IPS-18a (cell line): ENCODE data around the gene RFX6.

Experiments
- H3K27ac ChIP-seq: one replicate; pipeline ENCODE4 v1.5.1; 2013; ENCODE audit warnings: low read length
- H3K27me3 ChIP-seq: one replicate; pipeline ENCODE4 v1.6.1; 2013; ENCODE audit warnings: mild to moderate bottlenecking, low read length; ENCODE audit not compliant: control insufficient read depth, insufficient read depth
- H3K36me3 ChIP-seq: one replicate; pipeline ENCODE4 v1.6.1; 2013; ENCODE audit warnings: low read depth, low read length; ENCODE audit not compliant: control insufficient read depth
- H3K4me1 ChIP-seq: one replicate; pipeline ENCODE4 v1.6.1; 2013; ENCODE audit warnings: low read depth, low read length; ENCODE audit not compliant: control insufficient read depth
- H3K4me3 ChIP-seq: one replicate; pipeline ENCODE4 v1.5.1; 2013; ENCODE audit warnings: low read length
- H3K9ac ChIP-seq: one replicate; pipeline ENCODE4 v1.6.1; 2013; ENCODE audit warnings: mild to moderate bottlenecking, low read length, moderate library complexity
- H3K9me3 ChIP-seq: one replicate; pipeline ENCODE4 v1.6.1; 2013; ENCODE audit warnings: low read depth, low read length; ENCODE audit not compliant: control insufficient read depth

The RFX6 gene

GRCh38 chr6:116975600-116975999 lies 98.6 kb downstream of the RFX6 start:
- Histone ChIP-seq H3K4me1 (no peaks in the 10 kb centered on the region), H3K27ac (no peak overlapping the region), H3K27me3 (no peaks in the 10 kb centered on the region), H3K9ac (no peak overlapping the region), H3K36me3 (no peaks in the 10 kb centered on the region), H3K9me3 (no peaks in the 10 kb centered on the region), H3K4me3 (no peak overlapping the region)

DNA sequence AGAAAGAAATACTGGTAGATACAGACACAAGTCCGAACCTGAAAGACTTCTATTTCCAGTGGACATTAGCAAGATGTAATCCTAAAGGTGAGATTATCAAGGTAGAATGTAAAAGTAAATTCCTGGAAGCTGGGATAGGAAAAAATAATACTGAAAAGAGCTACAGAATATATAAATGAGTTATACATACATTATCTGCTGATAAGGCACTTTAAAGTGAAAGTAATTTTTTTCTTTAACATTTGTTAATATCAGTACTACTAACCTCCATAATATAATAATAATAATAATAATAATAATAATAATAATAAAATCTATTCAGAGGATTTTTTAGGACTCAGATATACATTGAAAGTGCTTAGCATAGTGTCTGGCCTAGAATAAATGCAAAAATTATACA lies 102.5 kb downstream of the RFX6 start:
- no peak overlapping the region for H3K27ac ChIP-seq
- no peaks in the 10 kb centered on the region for H3K4me1 ChIP-seq
- no peaks in the 10 kb centered on the region for H3K27me3 ChIP-seq
- H3K4me3 ChIP-seq = no peak overlapping the region
- no peaks in the 10 kb centered on the region for H3K9me3 ChIP-seq
- no peak overlapping the region for H3K9ac ChIP-seq
- no peaks in the 10 kb centered on the region for H3K36me3 ChIP-seq
